Measurements from ENCODE around the gene DMRT1.

GRCh38 chr9:792331-793260 is 48.9 kb upstream of the DMRT1 start:
- TF ChIP-seq CTCF (IDR thresholded peaks at IDR 0.05), result no peak
- TF ChIP-seq ZFX (IDR thresholded peaks at IDR 0.05; ENCODE audit: borderline replicate concordance), result no peak
